Activated CD4-positive, alpha-beta memory T cell treated with anti-CD3 and anti-CD28 coated beads for 36 hours (primary cell): ENCODE results near the gene GALNT13. TPM values are rescaled to one million over a fixed set of nuclear protein-coding genes. Genes with fewer than 3 reads are reported as not detected.

Source experiments
- CTCF ChIA-PET: fragments of 350-600 bp; sonication (Branson Sonifier 250); formaldehyde crosslinking; loops from one replicate; lab custom pipeline; 2021; ENCODE audit warnings: antibody characterized with exemption, inconsistent platforms; lab: Charles Lee
- POLR2A ChIA-PET: fragments of 350-600 bp; sonication (Branson Sonifier 250); formaldehyde crosslinking; loops from one replicate; lab custom pipeline; 2021; ENCODE audit warnings: antibody characterized with exemption; lab: Charles Lee
- DNase-seq: peaks from one replicate; pipeline ENCODE4 v3.0.0-alpha.2; 2020
- H3K27ac Mint-ChIP-seq: one replicate; pipeline ENCODE4 v1.8.0; 2021; ENCODE audit warnings: mixed read lengths
- H3K27me3 Mint-ChIP-seq: one replicate; pipeline ENCODE4 v1.8.0; 2021; ENCODE audit warnings: mixed read lengths
- H3K36me3 Mint-ChIP-seq: one replicate; pipeline ENCODE4 v1.8.0; 2021; ENCODE audit warnings: mixed read lengths
- H3K4me1 Mint-ChIP-seq: one replicate; pipeline ENCODE4 v1.8.0; 2021; ENCODE audit warnings: low read depth, mixed read lengths
- H3K4me3 Mint-ChIP-seq: one replicate; pipeline ENCODE4 v1.8.0; 2021; ENCODE audit warnings: mild to moderate bottlenecking, mixed read lengths
- H3K9me3 Mint-ChIP-seq: one replicate; pipeline ENCODE4 v1.8.0; 2021; ENCODE audit warnings: mixed read lengths
- intact Hi-C: fragments of 100-400 bp; cut with micrococcal nuclease; formaldehyde crosslinking; loops from one replicate; pipeline ENCODE4 v1.15.1; 2023
- total RNA-seq, 2 experiments: library from RNA; stranded (reverse); gene quantifications; one replicate each; pipeline ENCODE4 v1.2.3, GENCODE V29; 2021

The GALNT13 gene
- total RNA-seq, 2 experiments from 2014 or later: not detected

DNA sequence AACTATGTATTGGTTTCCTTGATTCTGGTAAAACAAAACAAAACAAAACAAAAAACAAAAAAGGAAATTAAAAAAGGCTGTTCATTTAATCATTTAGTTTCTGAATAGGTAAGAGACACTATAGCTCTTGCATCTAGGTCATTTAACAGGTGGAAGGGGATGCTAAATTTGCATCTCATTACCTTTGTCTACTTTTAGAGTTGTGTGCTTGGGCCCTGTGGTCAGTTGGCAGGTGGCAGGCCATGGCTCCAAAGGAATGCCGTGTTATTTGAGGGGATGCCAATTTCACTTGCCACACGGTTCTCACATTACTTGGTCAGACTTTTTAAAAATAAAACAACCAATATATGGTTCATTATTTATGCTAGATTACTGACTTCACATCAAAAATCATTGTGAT is 9.2 kb downstream of the GALNT13 start:
- DNase-seq: no peak
- H3K4me3 Mint-ChIP-seq: no peak overlapping the region
- H3K36me3 Mint-ChIP-seq: no peaks in the 10 kb centered on the region
- intact Hi-C loops: no loop called here
- no peak overlapping the region for H3K27ac Mint-ChIP-seq
- ChIA-PET POLR2A (no interaction called here), CTCF (no interaction called here)
- H3K4me1 Mint-ChIP-seq: no peaks in the 10 kb centered on the region
- H3K9me3 Mint-ChIP-seq: peaks cover 3% of the 10 kb centered on the region
- no peaks in the 10 kb centered on the region for H3K27me3 Mint-ChIP-seq

- ChIA-PET POLR2A (no interaction called here), CTCF (no interaction called here)
- intact Hi-C loops: no loop called here
- peaks cover 6% of the 10 kb centered on the region for H3K9me3 Mint-ChIP-seq
- no peaks in the 10 kb centered on the region for H3K4me1 Mint-ChIP-seq
- no peaks in the 10 kb centered on the region for H3K27me3 Mint-ChIP-seq
- no peak for DNase-seq
- no peak overlapping the region for H3K27ac Mint-ChIP-seq
- no peaks in the 10 kb centered on the region for H3K36me3 Mint-ChIP-seq
- no peak overlapping the region for H3K4me3 Mint-ChIP-seq
These were observed 15.1 kb downstream of the GALNT13 start for GRCh38 chr2:153886833-153887232.

- Mint-ChIP-seq H3K36me3 (no peaks in the 10 kb centered on the region), H3K27ac (no peak overlapping the region), H3K4me3 (no peak overlapping the region), H3K4me1 (no peaks in the 10 kb centered on the region), H3K27me3 (no peaks in the 10 kb centered on the region), H3K9me3 (peaks cover 11% of the 10 kb centered on the region)
- ChIA-PET POLR2A (no interaction called here), CTCF (no interaction called here)
- DNase-seq: no peak
- intact Hi-C loops: no loop called here
These were observed 18.9 kb downstream of the GALNT13 start for GRCh38 chr2:153890576-153890975.

GRCh38 chr2:153891051-153891450 is 19.3 kb downstream of the GALNT13 start:
- Mint-ChIP-seq H3K4me1 (no peaks in the 10 kb centered on the region), H3K4me3 (no peak overlapping the region), H3K36me3 (no peaks in the 10 kb centered on the region), H3K27me3 (no peaks in the 10 kb centered on the region), H3K27ac (no peak overlapping the region), H3K9me3 (peaks cover 8% of the 10 kb centered on the region)
- POLR2A ChIA-PET: no interaction called here
- no peak for DNase-seq
- CTCF ChIA-PET: no interaction called here
- intact Hi-C loops: no loop called here

GRCh38 chr2:153912798-153913396 is 41.2 kb downstream of the GALNT13 start:
- Mint-ChIP-seq H3K4me1 (no peaks in the 10 kb centered on the region), H3K9me3 (peaks cover 18% of the 10 kb centered on the region), H3K27ac (no peak overlapping the region), H3K4me3 (no peak overlapping the region), H3K27me3 (no peaks in the 10 kb centered on the region), H3K36me3 (no peaks in the 10 kb centered on the region)
- ChIA-PET POLR2A (no interaction called here), CTCF (no interaction called here)
- intact Hi-C loops: no loop called here
- no peak for DNase-seq

DNA sequence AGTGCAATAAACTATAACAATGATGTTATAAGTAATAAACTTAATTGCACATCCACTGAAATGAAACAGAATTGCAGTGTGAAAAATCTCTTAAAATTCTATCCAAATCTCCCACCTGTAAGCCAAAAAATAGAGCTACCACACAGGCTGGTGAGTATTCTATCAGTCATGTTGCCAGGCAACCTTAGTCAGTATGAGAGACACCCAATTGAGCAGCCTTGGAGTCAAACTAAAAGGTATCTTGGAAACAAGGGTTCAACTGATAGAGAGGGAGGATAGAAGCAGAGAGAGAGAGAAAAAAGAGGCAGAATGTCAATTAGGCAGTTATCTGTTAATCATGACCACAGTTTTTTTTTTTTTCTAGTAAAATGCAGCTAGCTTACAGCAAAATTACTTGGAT is 45.8 kb downstream of the GALNT13 start:
- intact Hi-C loops: no loop called here
- no peak for DNase-seq
- no peaks in the 10 kb centered on the region for H3K27me3 Mint-ChIP-seq
- CTCF ChIA-PET: no interaction called here
- POLR2A ChIA-PET: no interaction called here
- peaks cover 3% of the 10 kb centered on the region for H3K9me3 Mint-ChIP-seq
- no peak overlapping the region for H3K27ac Mint-ChIP-seq
- H3K4me3 Mint-ChIP-seq: no peak overlapping the region
- H3K36me3 Mint-ChIP-seq: no peaks in the 10 kb centered on the region
- no peaks in the 10 kb centered on the region for H3K4me1 Mint-ChIP-seq

DNA sequence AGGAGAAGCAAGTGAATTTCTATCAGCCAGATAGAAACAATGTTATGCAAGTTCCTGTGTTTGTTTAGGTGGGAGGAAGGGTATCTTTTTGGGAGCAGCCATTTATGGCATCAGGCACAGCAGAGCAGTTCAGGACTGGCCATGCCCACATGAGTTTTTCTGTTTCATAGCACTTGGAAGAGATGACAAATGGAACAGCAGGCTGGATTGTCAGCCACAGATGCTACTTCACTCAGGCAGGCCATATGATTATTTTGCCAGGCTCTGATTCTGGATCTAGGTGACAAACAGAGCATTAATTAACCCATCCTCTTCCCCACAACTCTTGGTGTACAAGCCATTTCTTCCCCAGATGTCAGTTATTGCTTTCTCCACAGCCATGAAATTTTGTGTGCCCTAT is 63.8 kb downstream of the GALNT13 start:
- intact Hi-C loops: no loop called here
- Mint-ChIP-seq H3K4me3 (no peak overlapping the region), H3K9me3 (peaks cover 18% of the 10 kb centered on the region), H3K4me1 (no peaks in the 10 kb centered on the region), H3K27ac (no peak overlapping the region), H3K36me3 (no peaks in the 10 kb centered on the region), H3K27me3 (no peaks in the 10 kb centered on the region)
- POLR2A ChIA-PET: no interaction called here
- CTCF ChIA-PET: no interaction called here
- no peak for DNase-seq

GRCh38 chr2:153939124-153939796 is 67.5 kb downstream of the GALNT13 start:
- no peak overlapping the region for H3K4me3 Mint-ChIP-seq
- no peak for DNase-seq
- no peaks in the 10 kb centered on the region for H3K4me1 Mint-ChIP-seq
- no peaks in the 10 kb centered on the region for H3K36me3 Mint-ChIP-seq
- H3K27ac Mint-ChIP-seq: no peak overlapping the region
- H3K27me3 Mint-ChIP-seq: no peaks in the 10 kb centered on the region
- intact Hi-C loops: no loop called here
- POLR2A ChIA-PET: no interaction called here
- peaks cover 9% of the 10 kb centered on the region for H3K9me3 Mint-ChIP-seq
- CTCF ChIA-PET: no interaction called here

DNA sequence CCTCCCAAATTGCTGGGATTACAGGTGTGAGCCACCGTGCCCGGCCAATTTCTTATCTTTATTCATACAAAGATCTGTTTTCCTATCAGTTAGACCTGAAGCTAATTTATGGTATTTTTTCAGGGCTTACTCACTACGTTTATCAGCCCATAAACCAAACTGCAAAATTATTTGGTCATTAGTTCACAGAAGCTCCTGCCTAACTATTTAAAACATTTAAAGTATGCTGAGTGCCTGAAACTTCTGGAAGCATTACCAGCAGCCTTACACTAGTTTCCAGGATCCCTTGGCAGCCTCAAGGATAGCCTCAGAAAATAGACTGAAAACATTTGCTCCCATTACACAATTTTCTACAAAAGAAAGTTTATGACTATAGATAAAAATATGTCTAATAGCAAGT is 68.8 kb downstream of the GALNT13 start:
- H3K27ac Mint-ChIP-seq: no peak overlapping the region
- intact Hi-C loops: no loop called here
- ChIA-PET CTCF (no interaction called here), POLR2A (no interaction called here)
- H3K36me3 Mint-ChIP-seq: no peaks in the 10 kb centered on the region
- no peaks in the 10 kb centered on the region for H3K4me1 Mint-ChIP-seq
- H3K9me3 Mint-ChIP-seq: peaks cover 6% of the 10 kb centered on the region
- no peaks in the 10 kb centered on the region for H3K27me3 Mint-ChIP-seq
- DNase-seq: no peak
- H3K4me3 Mint-ChIP-seq: no peak overlapping the region

GRCh38 chr2:153944800-153945199 is 73.1 kb downstream of the GALNT13 start:
- Mint-ChIP-seq H3K27me3 (no peaks in the 10 kb centered on the region), H3K27ac (no peak overlapping the region), H3K9me3 (no peaks in the 10 kb centered on the region), H3K36me3 (no peaks in the 10 kb centered on the region), H3K4me1 (no peaks in the 10 kb centered on the region), H3K4me3 (no peak overlapping the region)
- ChIA-PET CTCF (no interaction called here), POLR2A (no interaction called here)
- intact Hi-C loops: no loop called here
- DNase-seq: no peak

DNA sequence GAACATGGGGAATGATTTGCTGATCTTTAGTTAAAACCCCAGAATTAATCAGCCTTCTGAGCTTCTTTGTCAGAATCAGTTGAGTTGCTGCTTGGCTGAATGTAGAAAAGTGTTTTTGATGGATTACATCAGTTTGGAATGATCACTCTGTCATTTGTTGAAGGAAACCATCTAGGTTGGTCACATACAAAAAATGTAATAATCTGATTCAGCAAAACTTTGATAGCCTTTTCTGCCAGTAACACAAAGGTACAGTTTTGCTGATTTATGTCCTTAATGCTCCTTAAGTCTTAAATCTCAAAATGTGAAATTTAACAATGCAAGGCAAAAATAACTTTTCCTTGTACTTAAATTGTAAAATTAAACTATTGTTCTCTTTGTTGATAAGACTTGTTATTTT is 74.3 kb downstream of the GALNT13 start:
- ChIA-PET CTCF (no interaction called here), POLR2A (no interaction called here)
- no peak for DNase-seq
- intact Hi-C loops: no loop called here
- no peaks in the 10 kb centered on the region for H3K27me3 Mint-ChIP-seq
- H3K4me3 Mint-ChIP-seq: no peak overlapping the region
- no peak overlapping the region for H3K27ac Mint-ChIP-seq
- H3K9me3 Mint-ChIP-seq: no peaks in the 10 kb centered on the region
- no peaks in the 10 kb centered on the region for H3K4me1 Mint-ChIP-seq
- no peaks in the 10 kb centered on the region for H3K36me3 Mint-ChIP-seq

- Mint-ChIP-seq H3K4me3 (no peak overlapping the region), H3K36me3 (no peaks in the 10 kb centered on the region), H3K27me3 (no peaks in the 10 kb centered on the region), H3K27ac (no peak overlapping the region), H3K9me3 (peaks cover 4% of the 10 kb centered on the region), H3K4me1 (no peaks in the 10 kb centered on the region)
- DNase-seq: no peak
- ChIA-PET CTCF (no interaction called here), POLR2A (no interaction called here)
- intact Hi-C loops: no loop called here
These were observed 82.0 kb downstream of the GALNT13 start for GRCh38 chr2:153953761-153954160.

DNA sequence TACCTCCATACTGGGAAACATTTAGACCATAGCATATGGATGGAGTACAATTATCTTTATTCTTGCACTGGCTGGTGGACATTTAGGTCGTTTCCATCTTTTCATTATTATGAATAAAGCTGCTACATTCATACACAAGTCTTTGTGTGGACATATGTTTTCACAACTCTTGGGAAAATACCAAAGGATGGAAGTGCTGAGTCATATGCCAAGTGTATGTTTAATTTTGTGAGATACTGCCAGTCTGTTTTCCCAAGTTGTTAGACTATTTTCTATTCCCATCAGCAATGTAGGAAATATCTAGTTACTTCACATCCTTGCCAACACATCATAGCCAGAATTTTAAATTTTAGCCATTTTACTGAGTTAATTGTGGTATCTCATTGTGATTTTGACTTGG is 91.5 kb downstream of the GALNT13 start:
- Mint-ChIP-seq H3K4me1 (no peaks in the 10 kb centered on the region), H3K36me3 (no peaks in the 10 kb centered on the region), H3K27ac (no peak overlapping the region), H3K4me3 (no peak overlapping the region), H3K27me3 (no peaks in the 10 kb centered on the region), H3K9me3 (peaks cover 17% of the 10 kb centered on the region)
- POLR2A ChIA-PET: no interaction called here
- CTCF ChIA-PET: no interaction called here
- intact Hi-C loops: loop anchor here (5.0 kb wide), 1 partner anchor 1289 kb away; no protein-coding TSS in a partner anchor
- no peak for DNase-seq
